Brain microvascular endothelial cell (primary cell): ENCODE measurements around the gene AMBRA1.

Experiments used
- DNase-seq: peaks from one replicate; pipeline ENCODE4 v3.0.0-alpha.2; 2020
- H3K27ac ChIP-seq: fragments of 250-450 bp; sonication (Bioruptor Pico); 2 replicates; pipeline ENCODE4 v1.5.1; 2020; ENCODE audit warnings: mild to moderate bottlenecking, moderate library complexity
- H3K27me3 ChIP-seq: fragments of 250-450 bp; sonication (Bioruptor Pico); replicated peaks from 2 replicates; pipeline ENCODE4 v1.5.1; 2020; ENCODE audit warnings: mild to moderate bottlenecking
- H3K36me3 ChIP-seq: fragments of 250-450 bp; sonication (Bioruptor Pico); replicated peaks from 2 replicates; pipeline ENCODE4 v1.5.1; 2020; ENCODE audit warnings: mild to moderate bottlenecking
- H3K4me3 ChIP-seq: 2 replicates; pipeline ENCODE4 v1.5.1; 2011; ENCODE audit warnings: low read depth, mild to moderate bottlenecking, control low read depth, low read length, moderate library complexity
- CTCF ChIP-seq: IDR thresholded peaks from 2 replicates; pipeline ENCODE4 v1.5.1; 2011; ENCODE audit warnings: low read depth, mild to moderate bottlenecking, moderate library complexity, low read length, control low read depth, inconsistent platforms; ENCODE audit errors: missing control alignments
- in situ Hi-C: cut with HindIII; loops from 2 replicates; pipeline ENCODE4 v1.10.0; 2017; ENCODE audit warnings: low sequenced_read_pairs, low pct_ligation_motif_present

AMBRA1 gene

GRCh38 chr11:46524201-46524770, 69.5 kb downstream of the AMBRA1 start:
- TF ChIP-seq CTCF = no peak
- H3K4me3 ChIP-seq = no peak overlapping the region
- H3K36me3 ChIP-seq = no peaks in the 10 kb centered on the region
- no peaks in the 10 kb centered on the region for H3K27me3 ChIP-seq
- DNase-seq = no peak
- no peak overlapping the region for H3K27ac ChIP-seq
- in situ Hi-C loops = no loop called here

GRCh38 chr11:46523290-46523689, 70.5 kb downstream of the AMBRA1 start:
- Histone ChIP-seq H3K27me3 (no peaks in the 10 kb centered on the region), H3K4me3 (no peak overlapping the region), H3K27ac (no peak overlapping the region), H3K36me3 (no peaks in the 10 kb centered on the region)
- in situ Hi-C loops = no loop called here
- no peak for TF ChIP-seq CTCF
- DNase-seq = no peak

- Histone ChIP-seq H3K27me3 (no peaks in the 10 kb centered on the region), H3K27ac (no peak overlapping the region), H3K36me3 (no peaks in the 10 kb centered on the region), H3K4me3 (no peak overlapping the region)
- in situ Hi-C loops = no loop called here
- DNase-seq = no peak
- TF ChIP-seq CTCF = no peak
Measured at GRCh38 chr11:46522682-46523281, 71.0 kb downstream of the AMBRA1 start.

GRCh38 chr11:46521961-46522681, 71.7 kb downstream of the AMBRA1 start:
- Histone ChIP-seq H3K36me3 (no peaks in the 10 kb centered on the region), H3K4me3 (no peak overlapping the region), H3K27ac (no peak overlapping the region), H3K27me3 (no peaks in the 10 kb centered on the region)
- in situ Hi-C loops = no loop called here
- DNase-seq = peak; percentile 30
- peak; percentile 60 for TF ChIP-seq CTCF

GRCh38 chr11:46520971-46521745, 72.7 kb downstream of the AMBRA1 start:
- no peaks in the 10 kb centered on the region for H3K36me3 ChIP-seq
- H3K27me3 ChIP-seq = no peaks in the 10 kb centered on the region
- no peak overlapping the region for H3K4me3 ChIP-seq
- in situ Hi-C loops = no loop called here
- no peak overlapping the region for H3K27ac ChIP-seq
- peak; percentile 34 for DNase-seq
- TF ChIP-seq CTCF = no peak
